NCI-H2029 treated with DMSO at 0.1 percent for 48 hours (cell line): ENCODE results near the gene GJC2.

Experiments used
- DNase-seq: peaks from one replicate; lab custom pipeline; 2025; lab: John Stamatoyannopoulos, UW

Gene GJC2

GRCh38 chr1:228145463-228146416 is 4.0 kb upstream of the GJC2 start:
- no peak for DNase-seq

GRCh38 chr1:228146417-228147150 is 3.1 kb upstream of the GJC2 start:
- no peak for DNase-seq

GRCh38 chr1:228147151-228147693 is 2.5 kb upstream of the GJC2 start:
- no peak for DNase-seq

GRCh38 chr1:228147768-228148167 is 2.0 kb upstream of the GJC2 start:
- DNase-seq: no peak

- no peak for DNase-seq
These were observed 1.4 kb upstream of the GJC2 start for GRCh38 chr1:228148196-228148861.

- no peak for DNase-seq
These were observed 760 bp upstream of the GJC2 start for GRCh38 chr1:228148935-228149405.

GRCh38 chr1:228150120-228150460 is 360 bp downstream of the GJC2 start:
- DNase-seq: no peak

GRCh38 chr1:228150461-228151179 is 890 bp downstream of the GJC2 start:
- no peak for DNase-seq

GRCh38 chr1:228151180-228151925 is 1.6 kb downstream of the GJC2 start:
- no peak for DNase-seq

GRCh38 chr1:228152097-228152917 is 2.6 kb downstream of the GJC2 start:
- no peak for DNase-seq

GRCh38 chr1:228152918-228153258 is 3.2 kb downstream of the GJC2 start:
- no peak for DNase-seq

- DNase-seq: no peak
These were observed 4.4 kb downstream of the GJC2 start for GRCh38 chr1:228154021-228154669.

GRCh38 chr1:228154670-228155571 is 5.2 kb downstream of the GJC2 start:
- DNase-seq: no peak

- no peak for DNase-seq
These were observed 6.1 kb downstream of the GJC2 start for GRCh38 chr1:228155596-228156514.

- DNase-seq: no peak
These were observed 6.8 kb downstream of the GJC2 start for GRCh38 chr1:228156515-228156881.

- no peak for DNase-seq
These were observed 7.4 kb downstream of the GJC2 start for GRCh38 chr1:228156941-228157728.

- no peak for DNase-seq
These were observed 8.0 kb downstream of the GJC2 start for GRCh38 chr1:228157729-228158126.
